ENCODE measurements around the gene VMP1. TPM values are rescaled to one million over a fixed set of nuclear protein-coding genes. Genes with fewer than 3 reads are reported as not detected.

The VMP1 gene
- total RNA-seq (100 to 1,000 TPM; 451 to 507 TPM), polyA plus RNA-seq (100 to 1,000 TPM in 1 of 2 donors, 10 to 100 TPM in 1; 43.3 to 253 TPM)
- long read RNA-seq, donor 1, full-length matches to known transcripts = 234 of 295 reads
- long read RNA-seq, donor 1, partial matches to known transcripts = 11 of 295 reads
- long read RNA-seq, donor 1, other reads (novel, unspliced or antisense) = 50 of 295 reads
- long read RNA-seq, donor 2, full-length matches to known transcripts = 40 of 61 reads
- long read RNA-seq, donor 2, partial matches to known transcripts = 1 of 61 reads
- long read RNA-seq, donor 2, other reads (novel, unspliced or antisense) = 20 of 61 reads

DNA sequence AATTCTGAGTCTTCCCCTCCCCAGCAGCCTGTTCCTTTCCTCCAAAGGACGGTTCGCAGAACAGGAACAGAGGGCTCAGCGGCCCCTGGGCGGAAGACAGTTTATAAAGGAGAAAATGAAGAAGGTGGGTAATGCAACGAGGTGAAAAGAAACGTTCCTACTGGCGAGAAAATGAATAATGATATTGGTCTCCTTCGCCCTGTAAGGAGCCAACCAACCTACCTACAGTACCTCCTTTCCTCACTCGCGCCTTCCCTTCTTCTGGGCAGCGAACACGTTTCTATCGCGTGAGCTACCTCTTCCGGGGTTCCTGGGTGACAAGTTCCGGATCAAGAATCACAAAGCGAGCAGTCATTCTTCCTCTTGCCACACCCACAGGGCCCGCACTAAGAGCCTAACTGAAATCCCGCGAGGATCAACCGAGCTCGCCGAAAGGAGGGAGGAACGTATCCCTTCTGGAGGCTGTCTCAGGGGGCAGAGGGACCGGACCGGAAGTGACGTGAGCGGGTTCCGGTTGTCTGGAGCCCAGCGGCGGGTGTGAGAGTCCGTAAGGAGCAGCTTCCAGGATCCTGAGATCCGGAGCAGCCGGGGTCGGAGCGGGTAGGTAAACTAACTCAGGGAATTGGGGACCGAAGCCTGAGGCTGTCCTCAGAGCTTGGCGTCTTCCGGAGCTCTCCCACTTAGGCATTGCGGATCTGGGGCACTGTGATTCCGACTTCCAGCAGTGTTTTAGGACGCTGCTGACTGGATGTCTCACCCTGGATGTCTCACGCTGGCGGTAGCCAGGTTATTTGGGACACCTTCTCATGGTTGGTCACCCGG is at the start of gene VMP1, which contains the start of gene PTRH2:
Gene VMP1, plus strand, starts transcription at position 506 of the 822 bp plus-strand sequence. CDS start 23,793 bp downstream, outside the sequence.
Gene PTRH2, minus strand, starts transcription at position 282 of the 822 bp plus-strand sequence. CDS start 9,452 bp downstream, outside the sequence.
- peak; percentile 99 for ATAC-seq (ENCODE audit: low FRiP score)
- 0% methylated on average over 45 of the region's 45 CpGs for WGBS, 2 donors
- intact Hi-C loops (cut with DNase I) = no loop called here

DNA sequence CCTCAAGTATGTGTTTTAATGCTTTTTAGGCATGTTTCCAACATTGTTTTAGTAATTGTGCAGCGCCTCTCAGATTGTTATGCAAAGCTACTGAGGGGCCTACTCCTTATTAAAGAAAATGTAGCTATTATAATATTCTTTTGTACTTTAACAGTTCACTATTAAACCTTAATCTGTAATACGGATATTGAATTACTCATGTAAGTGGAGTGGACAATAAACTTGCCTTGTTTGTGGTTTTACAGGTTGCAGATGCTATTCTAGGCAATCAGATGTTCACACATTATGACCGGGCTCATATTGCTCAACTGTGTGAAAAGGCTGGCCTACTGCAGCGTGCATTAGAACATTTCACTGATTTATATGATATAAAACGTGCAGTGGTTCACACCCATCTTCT is 41.2 kb upstream of the VMP1 start:
- WGBS, 2 donors = 84 to 85% methylated on average over 5 of the region's 5 CpGs
- peaks cover 1 to 5% of the 10 kb centered on the region in 2 donors for H3K36me3 ChIP-seq (ENCODE audit: control insufficient read depth in 1 of 2, insufficient read depth in 2 of 2, low read length in 1 of 2)

More for the DNA sequence above, at the start of gene VMP1, which contains the start of gene PTRH2:
- Histone ChIP-seq H3K27ac (ENCODE audit: low read depth in 1 of 2, low read length in 2 of 2) (peak within 1 kb of the TSS; percentile 73 to 88), H3K4me1 (ENCODE audit: control insufficient read depth in 1 of 2, insufficient read depth in 2 of 2, low read length in 2 of 2) (no peaks in the 10 kb centered on the region), H3K9me3 (ENCODE audit: control insufficient read depth, low read length) (no peaks in the 10 kb centered on the region), H3K36me3 (ENCODE audit: control insufficient read depth in 1 of 2, insufficient read depth in 2 of 2, low read length in 1 of 2) (no peaks in the 10 kb centered on the region), H3K4me3 (ENCODE audit: low read length in 2 of 2) (peak within 1 kb of the TSS; percentile 64 to 86), H3K27me3 (ENCODE audit: control insufficient read depth in 1 of 2, insufficient read depth in 2 of 2, low read length in 1 of 2) (no peaks in the 10 kb centered on the region)
- DNase-seq = peak; percentile 99

DNA sequence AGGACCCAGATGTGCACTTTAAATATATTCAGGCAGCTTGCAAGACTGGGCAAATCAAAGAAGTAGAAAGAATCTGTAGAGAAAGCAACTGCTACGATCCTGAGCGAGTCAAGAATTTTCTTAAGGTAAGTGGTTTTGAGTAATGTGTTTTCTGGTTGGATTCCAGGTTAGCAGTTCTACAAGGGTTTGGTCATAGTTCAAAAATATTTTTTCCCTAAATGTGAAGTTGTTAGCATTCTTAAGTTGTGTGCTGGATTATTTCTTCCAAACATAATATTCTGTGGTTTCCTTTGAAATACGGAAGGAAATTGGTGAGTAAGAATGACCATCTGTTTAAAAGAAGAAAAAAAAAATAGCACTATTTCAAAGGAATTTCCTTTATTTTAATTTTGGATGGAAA is 38.6 kb upstream of the VMP1 start:
- no peaks in the 10 kb centered on the region for H3K27me3 ChIP-seq (ENCODE audit: control insufficient read depth in 1 of 2, insufficient read depth in 2 of 2, low read length in 1 of 2)
- WGBS, 2 donors = 0 to 5% methylated on average over 3 of the region's 3 CpGs
- no peak overlapping the region for H3K27ac ChIP-seq (ENCODE audit: low read depth in 1 of 2, low read length in 2 of 2)
- DNase-seq (no peak), ATAC-seq (ENCODE audit: low FRiP score) (no peak)
- H3K4me1 ChIP-seq (ENCODE audit: control insufficient read depth in 1 of 2, insufficient read depth in 2 of 2, low read length in 2 of 2) = no peaks in the 10 kb centered on the region
- peaks cover 0 to 3% of the 10 kb centered on the region in 2 donors for H3K36me3 ChIP-seq (ENCODE audit: control insufficient read depth in 1 of 2, insufficient read depth in 2 of 2, low read length in 1 of 2)
- no peaks in the 10 kb centered on the region for H3K9me3 ChIP-seq (ENCODE audit: control insufficient read depth, low read length)
- H3K4me3 ChIP-seq (ENCODE audit: low read length in 2 of 2) = no peak overlapping the region
- intact Hi-C loops (cut with DNase I) = loop anchor here in 1 of 2 donors (5.0 kb wide), 1 partner anchor 47 kb away; no protein-coding TSS in a partner anchor

More for the DNA sequence above, 41.2 kb upstream of the VMP1 start:
- Histone ChIP-seq H3K9me3 (ENCODE audit: control insufficient read depth, low read length) (no peaks in the 10 kb centered on the region), H3K27me3 (ENCODE audit: control insufficient read depth in 1 of 2, insufficient read depth in 2 of 2, low read length in 1 of 2) (no peaks in the 10 kb centered on the region), H3K4me1 (ENCODE audit: control insufficient read depth in 1 of 2, insufficient read depth in 2 of 2, low read length in 2 of 2) (no peaks in the 10 kb centered on the region), H3K4me3 (ENCODE audit: low read length in 2 of 2) (no peak overlapping the region), H3K27ac (ENCODE audit: low read depth in 1 of 2, low read length in 2 of 2) (no peak overlapping the region)
- no peak for DNase-seq
- intact Hi-C loops (cut with DNase I) = loop anchor here in 1 of 2 donors (5.0 kb wide), 1 partner anchor 44 kb away; no protein-coding TSS in a partner anchor
- ATAC-seq (ENCODE audit: low FRiP score) = no peak

DNA sequence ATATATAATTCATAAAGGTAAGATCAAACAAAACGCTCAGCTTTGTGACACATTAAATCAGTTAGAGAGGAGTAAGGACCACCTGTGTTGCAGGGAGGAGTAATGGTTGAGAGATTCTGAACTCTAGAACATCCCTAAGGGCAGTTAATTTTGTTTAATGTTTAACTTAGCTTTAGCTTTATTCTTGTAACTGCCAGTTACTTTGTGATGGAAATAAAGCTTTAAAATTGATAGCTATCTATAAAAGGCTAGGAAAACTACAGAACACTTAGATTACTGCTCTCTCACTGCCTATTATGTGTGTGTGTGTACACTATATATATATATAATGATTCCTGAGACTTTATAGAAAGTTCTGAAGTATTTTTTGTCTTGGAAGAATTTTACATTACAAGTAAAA is 38.0 kb upstream of the VMP1 start:
- H3K36me3 ChIP-seq (ENCODE audit: control insufficient read depth in 1 of 2, insufficient read depth in 2 of 2, low read length in 1 of 2) = peaks cover 0 to 4% of the 10 kb centered on the region in 2 donors
- H3K4me1 ChIP-seq (ENCODE audit: control insufficient read depth in 1 of 2, insufficient read depth in 2 of 2, low read length in 2 of 2) = no peaks in the 10 kb centered on the region
- no peak for ATAC-seq (ENCODE audit: low FRiP score)
- peak overlapping the region in 1 of 2 donors; percentile 93 for H3K27ac ChIP-seq (ENCODE audit: low read depth in 1 of 2, low read length in 2 of 2)
- 69 to 81% methylated on average over 1 of the region's 1 CpG for WGBS, 2 donors
- intact Hi-C loops (cut with DNase I) = loop anchor here in 1 of 2 donors (5.0 kb wide), 1 partner anchor 47 kb away; no protein-coding TSS in a partner anchor
- no peak for DNase-seq
- H3K27me3 ChIP-seq (ENCODE audit: control insufficient read depth in 1 of 2, insufficient read depth in 2 of 2, low read length in 1 of 2) = no peaks in the 10 kb centered on the region
- no peak overlapping the region for H3K4me3 ChIP-seq (ENCODE audit: low read length in 2 of 2)
- H3K9me3 ChIP-seq (ENCODE audit: control insufficient read depth, low read length) = no peaks in the 10 kb centered on the region

DNA sequence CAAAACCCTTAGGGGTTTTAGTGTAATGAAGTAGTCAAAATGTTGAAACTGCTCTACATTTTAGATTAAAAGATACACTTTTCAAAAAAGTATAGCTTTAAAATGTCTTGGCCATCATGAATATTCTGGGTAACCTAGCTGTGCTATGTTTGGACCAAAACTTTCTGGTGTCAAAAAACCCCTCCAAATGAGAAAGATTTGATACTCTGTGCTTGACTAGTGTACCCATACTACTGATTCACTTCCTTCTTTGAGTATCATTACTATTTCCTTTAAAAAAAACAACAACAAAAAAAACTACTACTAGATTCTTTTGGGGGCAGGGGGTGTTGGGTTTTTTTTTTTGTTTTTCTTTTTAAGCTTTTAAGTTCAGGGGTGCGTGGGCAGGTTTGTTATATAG is 37.5 kb upstream of the VMP1 start:
- H3K9me3 ChIP-seq (ENCODE audit: control insufficient read depth, low read length) = no peaks in the 10 kb centered on the region
- H3K4me1 ChIP-seq (ENCODE audit: control insufficient read depth in 1 of 2, insufficient read depth in 2 of 2, low read length in 2 of 2) = no peaks in the 10 kb centered on the region
- WGBS, 2 donors = 95 to 100% methylated on average over 1 of the region's 1 CpG
- ATAC-seq (ENCODE audit: low FRiP score) = no peak
- H3K4me3 ChIP-seq (ENCODE audit: low read length in 2 of 2) = no peak overlapping the region
- intact Hi-C loops (cut with DNase I) = loop anchor here in 1 of 2 donors (5.0 kb wide), 1 partner anchor 48 kb away; no protein-coding TSS in a partner anchor
- no peak for DNase-seq
- peaks cover 0 to 4% of the 10 kb centered on the region in 2 donors for H3K36me3 ChIP-seq (ENCODE audit: control insufficient read depth in 1 of 2, insufficient read depth in 2 of 2, low read length in 1 of 2)
- H3K27me3 ChIP-seq (ENCODE audit: control insufficient read depth in 1 of 2, insufficient read depth in 2 of 2, low read length in 1 of 2) = no peaks in the 10 kb centered on the region
- H3K27ac ChIP-seq (ENCODE audit: low read depth in 1 of 2, low read length in 2 of 2) = peak overlapping the region in 1 of 2 donors; percentile 93

DNA sequence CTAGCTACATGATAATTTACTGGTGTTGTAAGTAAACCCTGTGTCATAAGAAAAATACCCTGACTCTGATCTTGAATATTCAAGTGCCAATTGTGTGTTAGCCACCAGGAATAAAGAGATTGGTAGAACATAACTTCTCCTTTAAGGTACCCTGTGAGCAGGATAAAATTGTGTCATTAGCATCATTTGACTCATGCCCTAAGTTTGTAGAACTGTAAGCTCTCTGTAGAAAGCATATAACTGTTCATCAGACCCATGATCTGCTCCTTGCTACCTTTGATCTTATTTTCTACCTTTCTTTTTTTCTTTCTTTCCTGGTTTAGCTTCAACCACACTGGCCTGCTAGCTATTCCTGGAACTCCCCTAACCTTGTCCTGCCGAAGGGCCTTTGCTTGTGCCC is 36.1 kb upstream of the VMP1 start:
- H3K36me3 ChIP-seq (ENCODE audit: control insufficient read depth in 1 of 2, insufficient read depth in 2 of 2, low read length in 1 of 2) = peaks cover 4% of the 10 kb centered on the region in 2 donors
- ATAC-seq (ENCODE audit: low FRiP score) (no peak), DNase-seq (no peak)
- intact Hi-C loops (cut with DNase I) = no loop called here
- H3K27me3 ChIP-seq (ENCODE audit: control insufficient read depth in 1 of 2, insufficient read depth in 2 of 2, low read length in 1 of 2) = no peaks in the 10 kb centered on the region
- no peaks in the 10 kb centered on the region for H3K9me3 ChIP-seq (ENCODE audit: control insufficient read depth, low read length)
- H3K4me3 ChIP-seq (ENCODE audit: low read length in 2 of 2) = no peak overlapping the region
- 90 to 92% methylated on average over 1 of the region's 1 CpG for WGBS, 2 donors
- no peaks in the 10 kb centered on the region for H3K4me1 ChIP-seq (ENCODE audit: control insufficient read depth in 1 of 2, insufficient read depth in 2 of 2, low read length in 2 of 2)
- peak overlapping the region in 1 of 2 donors; percentile 36 for H3K27ac ChIP-seq (ENCODE audit: low read depth in 1 of 2, low read length in 2 of 2)

DNA sequence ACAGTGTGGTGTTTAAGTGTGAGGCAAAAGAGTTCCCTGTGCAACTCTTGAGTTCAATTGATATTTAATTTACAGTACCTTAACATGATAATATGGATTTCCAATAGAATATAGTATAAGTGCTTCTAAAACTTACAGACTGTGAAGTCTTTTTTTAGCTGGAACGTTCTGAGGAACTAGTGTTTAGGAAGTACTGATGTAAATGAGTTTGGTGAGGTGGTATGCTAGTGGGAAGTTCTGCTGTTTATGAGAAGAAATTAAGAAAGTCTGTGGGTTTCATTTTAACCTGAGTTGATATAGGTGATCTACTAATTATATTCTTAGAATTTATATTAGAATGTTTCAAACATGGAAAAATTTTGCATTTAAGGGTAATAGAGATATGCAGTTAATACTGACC is 32.2 kb upstream of the VMP1 start:
- ATAC-seq (ENCODE audit: low FRiP score) (no peak), DNase-seq (no peak)
- peaks cover 4% of the 10 kb centered on the region in 2 donors for H3K36me3 ChIP-seq (ENCODE audit: control insufficient read depth in 1 of 2, insufficient read depth in 2 of 2, low read length in 1 of 2)
- no peaks in the 10 kb centered on the region for H3K4me1 ChIP-seq (ENCODE audit: control insufficient read depth in 1 of 2, insufficient read depth in 2 of 2, low read length in 2 of 2)
- H3K9me3 ChIP-seq (ENCODE audit: control insufficient read depth, low read length) = no peaks in the 10 kb centered on the region
- 54 to 57% methylated on average over 1 of the region's 1 CpG for WGBS, 2 donors
- H3K4me3 ChIP-seq (ENCODE audit: low read length in 2 of 2) = no peak overlapping the region
- H3K27me3 ChIP-seq (ENCODE audit: control insufficient read depth in 1 of 2, insufficient read depth in 2 of 2, low read length in 1 of 2) = no peaks in the 10 kb centered on the region
- intact Hi-C loops (cut with DNase I) = no loop called here
- no peak overlapping the region for H3K27ac ChIP-seq (ENCODE audit: low read depth in 1 of 2, low read length in 2 of 2)

DNA sequence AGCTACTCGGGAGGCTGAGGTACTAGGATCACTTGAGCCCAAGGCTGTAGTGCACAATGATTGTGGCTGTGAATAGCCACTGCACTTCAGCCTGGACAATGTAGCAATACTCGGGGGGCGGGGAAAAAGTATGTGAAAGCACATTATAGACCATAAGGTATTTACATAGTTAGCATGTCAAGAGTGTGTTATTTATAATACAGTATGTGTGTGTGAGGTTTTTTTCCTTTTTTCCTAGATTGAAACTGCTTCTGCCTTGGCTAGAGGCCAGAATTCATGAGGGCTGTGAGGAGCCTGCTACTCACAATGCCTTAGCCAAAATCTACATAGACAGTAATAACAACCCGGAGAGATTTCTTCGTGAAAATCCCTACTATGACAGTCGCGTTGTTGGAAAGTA is 30.7 kb upstream of the VMP1 start:
- peaks cover 4 to 7% of the 10 kb centered on the region in 2 donors for H3K36me3 ChIP-seq (ENCODE audit: control insufficient read depth in 1 of 2, insufficient read depth in 2 of 2, low read length in 1 of 2)
- intact Hi-C loops (cut with DNase I) = no loop called here

More for the DNA sequence above, 30.7 kb upstream of the VMP1 start:
- H3K27me3 ChIP-seq (ENCODE audit: control insufficient read depth in 1 of 2, insufficient read depth in 2 of 2, low read length in 1 of 2) = no peaks in the 10 kb centered on the region
- H3K27ac ChIP-seq (ENCODE audit: low read depth in 1 of 2, low read length in 2 of 2) = no peak overlapping the region
- H3K9me3 ChIP-seq (ENCODE audit: control insufficient read depth, low read length) = no peaks in the 10 kb centered on the region
- ATAC-seq (ENCODE audit: low FRiP score) = no peak
- DNase-seq = no peak
- no peaks in the 10 kb centered on the region for H3K4me1 ChIP-seq (ENCODE audit: control insufficient read depth in 1 of 2, insufficient read depth in 2 of 2, low read length in 2 of 2)
- WGBS, 2 donors = 39 to 42% methylated on average over 7 of the region's 7 CpGs
- no peak overlapping the region for H3K4me3 ChIP-seq (ENCODE audit: low read length in 2 of 2)
